Large intestine (tissue), 3 donors: ENCODE results near the gene BFSP1. TPM values are rescaled to one million over a fixed set of nuclear protein-coding genes. Genes with fewer than 3 reads are reported as not detected.

Experiments used
- DNase-seq, 2 donors: peaks; one replicate each; pipeline versions ENCODE4 v3.0.0 to v3.0.0-alpha.2; 2013
- H3K27ac ChIP-seq: one replicate; pipeline ENCODE4 v1.5.1; 2013; ENCODE audit warnings: low read length
- H3K27me3 ChIP-seq: 2 replicates; pipeline ENCODE4 v1.6.1; 2013; ENCODE audit warnings: low read length; ENCODE audit not compliant: control insufficient read depth, insufficient read depth
- H3K36me3 ChIP-seq: 2 replicates; pipeline ENCODE4 v1.6.1; 2013; ENCODE audit warnings: low read length; ENCODE audit not compliant: control insufficient read depth, insufficient read depth
- H3K4me1 ChIP-seq: one replicate; pipeline ENCODE4 v1.6.1; 2013; ENCODE audit warnings: low read length; ENCODE audit not compliant: control insufficient read depth, insufficient read depth
- H3K4me3 ChIP-seq: one replicate; pipeline ENCODE4 v1.5.1; 2013; ENCODE audit warnings: low read length
- H3K9me3 ChIP-seq: one replicate; pipeline ENCODE4 v1.6.1; 2013; ENCODE audit warnings: mild to moderate bottlenecking, low read depth, low read length, moderate library complexity; ENCODE audit not compliant: control insufficient read depth
- WGBS: methylation state at CpG from one replicate; pipeline ENCODE4 v1.1.5; 2013; ENCODE audit warnings: low lambda C conversion rate; ENCODE audit not compliant: insufficient coverage; 5-methylcytosine and 5-hydroxymethylcytosine counted together
- polyA plus RNA-seq: library from polyadenylated mRNA; unstranded; fragments of 120-200 nt; gene quantifications from one replicate; pipeline ENCODE4 v1.2.1, GENCODE V29; 2013

The BFSP1 gene
- polyA plus RNA-seq, 1 donor = 1.1 TPM

- Histone ChIP-seq H3K4me1 (no peaks in the 10 kb centered on the region), H3K27ac (no peak overlapping the region), H3K9me3 (no peaks in the 10 kb centered on the region), H3K27me3 (no peaks in the 10 kb centered on the region), H3K36me3 (no peaks in the 10 kb centered on the region), H3K4me3 (no peak overlapping the region)
- DNase-seq = no peak
- no CpG with 5 or more reads among the region's 7 CpGs for WGBS
These were observed 61.7 kb downstream of the BFSP1 start for GRCh38 chr20:17469246-17470030.

DNA sequence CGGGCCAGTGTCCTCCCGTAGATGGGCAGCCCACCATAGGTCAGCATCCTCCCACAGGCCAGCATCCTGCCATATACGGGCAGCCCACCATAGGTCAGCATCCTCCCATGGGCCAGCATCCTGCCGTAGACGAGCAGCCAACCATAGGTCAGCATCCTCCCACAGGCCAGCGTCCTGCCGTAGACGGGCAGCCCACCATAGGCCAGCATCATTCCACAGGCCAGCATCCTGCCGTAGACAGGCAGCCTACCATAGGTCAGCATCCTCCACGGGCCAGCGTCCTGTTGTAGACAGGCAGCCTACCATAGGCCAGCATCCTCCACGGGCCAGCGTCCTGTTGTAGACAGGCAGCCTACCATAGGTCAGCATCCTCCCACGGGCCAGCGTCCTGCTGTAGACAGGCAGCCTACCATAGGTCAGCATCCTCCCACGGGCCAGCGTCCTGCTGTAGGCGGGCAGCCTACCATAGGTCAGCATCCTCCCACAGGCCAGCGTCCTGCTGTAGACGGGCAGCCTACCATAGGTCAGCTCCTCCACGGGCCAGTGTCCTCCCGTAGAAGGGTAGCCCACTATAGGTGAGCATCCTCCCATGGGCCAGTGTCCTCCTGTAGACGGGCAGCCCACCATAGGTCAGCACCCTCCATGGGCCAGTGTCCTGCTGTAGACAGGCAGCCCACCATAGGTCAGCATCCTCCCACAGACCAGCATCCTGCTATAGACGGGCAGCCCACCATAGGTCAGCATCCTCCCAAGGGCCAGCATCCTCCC, 62.9 kb downstream of the BFSP1 start:
- Histone ChIP-seq H3K9me3 (no peaks in the 10 kb centered on the region), H3K4me3 (no peak overlapping the region), H3K27ac (no peak overlapping the region), H3K4me1 (no peaks in the 10 kb centered on the region), H3K27me3 (no peaks in the 10 kb centered on the region), H3K36me3 (no peaks in the 10 kb centered on the region)
- WGBS = no CpG with 5 or more reads among the region's 24 CpGs
- no peak for DNase-seq

DNA sequence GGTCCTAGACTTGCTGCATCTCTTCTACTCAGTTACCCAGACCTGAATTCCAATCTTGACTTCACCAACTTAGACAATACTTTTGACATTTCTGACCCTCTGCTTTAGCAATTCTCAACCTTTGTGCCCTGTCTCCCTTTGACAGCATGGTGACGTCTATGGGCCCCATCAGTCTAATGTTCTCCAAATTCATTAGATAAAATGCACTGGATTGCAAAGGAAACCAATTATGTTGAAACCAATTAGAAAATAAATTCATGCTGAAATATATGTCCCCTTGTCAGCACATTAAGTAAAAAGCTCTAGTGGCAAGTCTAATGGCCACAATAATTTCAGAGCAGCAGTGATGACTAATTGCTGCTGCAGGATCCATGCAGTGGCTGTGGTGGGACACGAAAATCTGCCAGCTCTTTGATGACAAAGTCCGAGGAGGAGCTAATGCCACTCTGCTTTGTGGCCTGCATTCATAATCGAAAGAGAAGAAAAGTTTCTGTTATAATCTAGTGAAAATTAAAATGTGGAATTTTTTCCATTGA, 64.0 kb downstream of the BFSP1 start:
- H3K27ac ChIP-seq = no peak overlapping the region
- no peak overlapping the region for H3K4me3 ChIP-seq
- DNase-seq = no peak
- H3K27me3 ChIP-seq = no peaks in the 10 kb centered on the region
- WGBS = 100% methylated on average over 1 of the region's 4 CpGs
- H3K36me3 ChIP-seq = no peaks in the 10 kb centered on the region
- H3K9me3 ChIP-seq = no peaks in the 10 kb centered on the region
- no peaks in the 10 kb centered on the region for H3K4me1 ChIP-seq

DNA sequence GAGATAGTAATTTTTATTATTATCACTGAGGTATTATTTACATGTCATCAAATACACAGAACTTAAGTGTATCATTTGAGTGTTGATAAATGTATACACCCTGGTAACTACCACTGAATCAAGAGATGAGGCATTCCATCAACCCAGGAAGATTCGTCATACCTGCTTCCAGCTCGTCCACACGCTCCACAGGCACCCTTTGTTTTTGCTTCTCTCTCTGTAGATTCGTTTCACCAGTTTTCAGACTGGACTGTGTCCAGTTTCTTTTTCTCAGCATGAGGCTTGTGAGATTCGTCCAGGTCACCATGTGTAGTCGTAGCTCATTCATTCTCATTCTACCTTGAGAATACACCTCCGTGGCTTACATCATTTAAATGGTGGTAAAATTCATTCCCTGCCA, 64.5 kb downstream of the BFSP1 start:
- H3K4me3 ChIP-seq = no peak overlapping the region
- H3K27me3 ChIP-seq = no peaks in the 10 kb centered on the region
- H3K36me3 ChIP-seq = no peaks in the 10 kb centered on the region
- H3K4me1 ChIP-seq = no peaks in the 10 kb centered on the region
- no peaks in the 10 kb centered on the region for H3K9me3 ChIP-seq
- 100% methylated on average over 1 of the region's 7 CpGs for WGBS
- H3K27ac ChIP-seq = no peak overlapping the region
- DNase-seq = no peak

DNA sequence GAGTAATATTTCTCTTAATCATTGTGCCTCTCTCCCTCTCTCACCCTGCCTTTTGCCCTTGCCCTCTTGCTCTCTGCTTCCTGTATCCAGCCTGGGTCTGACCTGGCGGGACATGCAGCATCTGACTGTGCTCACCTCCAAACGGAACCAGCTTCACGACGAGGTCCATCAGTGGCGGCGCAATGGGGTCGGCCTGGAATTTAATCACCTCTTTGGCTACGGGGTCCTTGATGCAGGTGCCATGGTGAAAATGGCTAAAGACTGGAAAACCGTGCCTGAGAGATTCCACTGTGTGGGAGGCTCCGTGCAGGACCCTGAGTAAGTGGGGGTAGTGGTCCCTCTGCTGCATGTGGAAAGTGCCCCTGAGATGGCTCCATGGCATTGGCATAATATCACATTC, 65.9 kb downstream of the BFSP1 start:
- no peak overlapping the region for H3K4me3 ChIP-seq
- no CpG with 5 or more reads among the region's 10 CpGs for WGBS
- no peaks in the 10 kb centered on the region for H3K27me3 ChIP-seq
- no peak for DNase-seq
- no peaks in the 10 kb centered on the region for H3K4me1 ChIP-seq
- H3K27ac ChIP-seq = no peak overlapping the region
- no peaks in the 10 kb centered on the region for H3K36me3 ChIP-seq
- no peaks in the 10 kb centered on the region for H3K9me3 ChIP-seq

- H3K4me1 ChIP-seq = no peaks in the 10 kb centered on the region
- WGBS = no CpG with 5 or more reads among the region's 1 CpG
- DNase-seq = no peak
- H3K27me3 ChIP-seq = no peaks in the 10 kb centered on the region
- no peaks in the 10 kb centered on the region for H3K36me3 ChIP-seq
- no peak overlapping the region for H3K27ac ChIP-seq
- H3K4me3 ChIP-seq = no peak overlapping the region
- no peaks in the 10 kb centered on the region for H3K9me3 ChIP-seq
These were observed 67.5 kb downstream of the BFSP1 start for GRCh38 chr20:17463711-17464110.

DNA sequence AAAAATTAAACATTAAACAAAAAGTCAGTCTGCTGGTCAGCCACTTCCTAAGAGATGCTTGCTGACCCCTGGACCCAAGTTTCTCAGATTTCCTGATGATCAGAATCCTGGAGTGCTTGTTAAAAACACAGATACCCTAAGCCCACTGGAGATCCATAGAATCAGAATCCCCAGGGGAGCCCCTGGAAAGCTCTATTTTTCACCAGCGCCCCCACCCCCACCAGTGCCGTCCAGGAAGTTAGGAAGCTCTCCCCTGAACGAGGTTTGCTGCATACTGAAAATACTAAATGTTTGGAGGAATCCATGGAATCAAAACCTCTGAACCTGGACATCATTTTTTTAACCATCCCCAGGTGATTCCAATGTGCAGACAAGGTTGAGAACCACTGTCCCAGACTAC, 69.2 kb downstream of the BFSP1 start:
- H3K4me1 ChIP-seq = no peaks in the 10 kb centered on the region
- 80% methylated on average over 1 of the region's 3 CpGs for WGBS
- no peak for DNase-seq
- no peak overlapping the region for H3K27ac ChIP-seq
- peaks cover 2% of the 10 kb centered on the region for H3K27me3 ChIP-seq
- no peaks in the 10 kb centered on the region for H3K36me3 ChIP-seq
- H3K9me3 ChIP-seq = no peaks in the 10 kb centered on the region
- no peak overlapping the region for H3K4me3 ChIP-seq

GRCh38 chr20:17460119-17460518, 71.1 kb downstream of the BFSP1 start:
- Histone ChIP-seq H3K36me3 (no peaks in the 10 kb centered on the region), H3K4me3 (no peak overlapping the region), H3K4me1 (no peaks in the 10 kb centered on the region), H3K27me3 (peaks cover 2% of the 10 kb centered on the region), H3K27ac (no peak overlapping the region), H3K9me3 (no peaks in the 10 kb centered on the region)
- WGBS = 63% methylated on average over 1 of the region's 2 CpGs
- no peak for DNase-seq

DNA sequence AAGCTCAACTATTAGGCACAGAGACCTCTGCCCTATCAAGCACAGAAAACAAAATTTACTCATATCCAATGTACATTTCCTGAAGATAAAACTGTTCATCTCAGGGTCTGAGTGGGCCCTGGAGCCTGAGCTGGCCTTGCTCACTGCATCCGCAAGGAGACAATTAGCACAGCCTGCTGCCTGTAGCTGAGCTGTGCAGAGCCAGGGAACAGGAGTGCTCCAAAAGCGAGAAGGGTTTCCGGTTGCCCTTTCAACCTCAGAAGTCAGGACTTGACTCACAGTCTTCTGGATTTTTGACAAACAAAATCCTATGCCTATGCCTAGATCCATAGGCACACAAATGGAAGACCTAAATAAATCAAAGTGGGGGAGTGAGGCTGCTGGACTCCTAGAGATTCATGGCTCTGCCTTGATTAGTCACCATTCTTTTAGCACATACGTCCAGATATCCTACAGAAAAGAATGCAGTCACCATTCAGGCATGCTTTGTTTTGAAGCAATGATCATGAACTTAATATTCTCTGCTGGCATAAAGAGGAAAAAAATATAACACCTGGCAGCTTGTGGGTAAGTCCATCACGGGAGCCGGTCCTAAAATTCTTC, 73.5 kb downstream of the BFSP1 start:
- DNase-seq = no peak
- Histone ChIP-seq H3K4me1 (no peaks in the 10 kb centered on the region), H3K36me3 (no peaks in the 10 kb centered on the region), H3K27ac (no peak overlapping the region), H3K4me3 (no peak overlapping the region), H3K27me3 (peaks cover 2% of the 10 kb centered on the region), H3K9me3 (no peaks in the 10 kb centered on the region)
- WGBS = 100% methylated on average over 2 of the region's 6 CpGs

DNA sequence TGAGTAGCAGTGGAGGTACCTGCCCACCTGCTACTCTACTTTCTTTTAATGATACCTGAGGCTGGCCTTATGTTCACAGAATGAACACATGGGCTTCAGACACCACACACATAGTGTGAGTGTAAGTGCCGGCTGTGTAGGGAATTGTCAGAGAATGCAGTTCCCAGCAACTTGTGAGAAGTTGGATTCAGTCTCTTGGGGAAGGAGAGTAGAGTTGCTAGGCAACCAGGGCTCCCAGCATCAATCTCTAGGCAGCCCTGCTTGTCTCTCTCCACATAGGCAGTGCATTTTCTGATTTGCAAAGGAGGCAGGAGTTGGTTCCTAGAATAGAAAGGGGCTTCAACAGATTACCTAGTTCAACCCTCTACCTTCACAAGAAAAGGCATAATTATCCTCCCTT, 74.1 kb downstream of the BFSP1 start:
- WGBS = no CpG with 5 or more reads among the region's 1 CpG
- Histone ChIP-seq H3K36me3 (no peaks in the 10 kb centered on the region), H3K27ac (no peak overlapping the region)

More for the DNA sequence above, 74.1 kb downstream of the BFSP1 start:
- Histone ChIP-seq H3K4me1 (no peaks in the 10 kb centered on the region), H3K4me3 (no peak overlapping the region), H3K9me3 (no peaks in the 10 kb centered on the region), H3K27me3 (peaks cover 5% of the 10 kb centered on the region)
- DNase-seq = no peak
